ENCODE results near the gene EMC7. TPM values are rescaled to one million over a fixed set of nuclear protein-coding genes. Genes with fewer than 3 reads are reported as not detected.
A peak's percentile ranks its signal among the peaks of the same experiment; 100 is the strongest.

Gene EMC7
- total and polyA plus RNA-seq, 9 of the 15 experiments (the other 6 are each of a cell fraction or from before 2014, with no cell fraction given), result 25.8 to 92.8 (median 49.7) TPM

DNA sequence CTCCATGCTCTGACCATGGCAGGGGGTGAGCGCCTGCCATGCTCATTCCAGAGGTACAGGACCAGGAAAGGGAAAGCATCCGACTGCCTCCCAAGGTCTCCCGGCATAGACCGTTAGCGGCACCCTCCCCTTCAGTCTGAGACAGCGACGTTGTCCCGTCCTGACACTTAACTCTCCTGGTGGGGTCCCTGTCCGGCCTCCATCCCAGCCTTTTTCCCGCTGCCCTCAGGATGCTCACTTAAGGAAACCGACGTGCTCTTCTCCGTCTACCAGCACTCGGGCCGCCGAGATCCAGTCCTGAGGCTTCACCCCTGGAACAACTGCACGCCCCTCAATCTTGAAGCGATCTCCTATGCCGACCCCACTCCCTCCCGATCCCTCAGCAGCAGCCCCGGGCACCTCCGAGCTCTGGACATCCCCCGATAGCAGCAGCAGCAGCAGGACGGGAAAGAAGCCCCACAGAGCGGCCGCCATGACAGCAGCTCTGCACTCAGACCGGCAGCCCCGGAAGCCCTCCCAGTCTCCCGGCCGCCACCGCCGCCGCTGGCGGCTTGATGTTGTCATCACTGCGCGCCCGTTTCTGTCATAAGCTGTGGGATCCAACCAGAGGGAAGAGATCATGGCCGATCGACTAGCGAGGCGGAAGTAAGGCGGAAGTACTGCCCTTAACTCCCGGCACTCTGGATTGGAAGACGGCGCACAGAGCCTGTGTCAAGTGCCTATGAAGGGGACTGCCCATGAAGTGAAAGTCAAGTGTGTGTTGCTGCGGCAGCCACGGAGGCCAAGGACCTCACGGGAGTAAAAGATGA lies at the start of gene EMC7, which contains the start of gene PGBD4 (continued):
- TF ChIP-seq, protein P1, sequence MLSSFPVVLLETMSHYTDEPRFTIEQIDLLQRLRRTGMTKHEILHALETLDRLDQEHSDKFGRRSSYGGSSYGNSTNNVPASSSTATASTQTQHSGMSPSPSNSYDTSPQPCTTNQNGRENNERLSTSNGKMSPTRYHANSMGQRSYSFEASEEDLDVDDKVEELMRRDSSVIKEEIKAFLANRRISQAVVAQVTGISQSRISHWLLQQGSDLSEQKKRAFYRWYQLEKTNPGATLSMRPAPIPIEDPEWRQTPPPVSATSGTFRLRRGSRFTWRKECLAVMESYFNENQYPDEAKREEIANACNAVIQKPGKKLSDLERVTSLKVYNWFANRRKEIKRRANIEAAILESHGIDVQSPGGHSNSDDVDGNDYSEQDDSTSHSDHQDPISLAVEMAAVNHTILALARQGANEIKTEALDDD (IDR thresholded peaks at IDR 0.05), result no peak; the same call in 1 of the 2 replicates
- TF ChIP-seq CHD4 (IDR thresholded peaks at IDR 0.05; ENCODE audit: insufficient read depth, insufficient replicate concordance, low read depth, low read length, poor library complexity, severe bottlenecking) (no peak), ZNF444 (CRISPR knock-in tag; IDR thresholded peaks at IDR 0.05) (no peak), ZFPM2 (CRISPR knock-in tag; IDR thresholded peaks at IDR 0.05) (no peak), NR3C1 (CRISPR knock-in tag; IDR thresholded peaks at IDR 0.05) (no peak), ZNF217 (CRISPR knock-in tag; IDR thresholded peaks at IDR 0.05) (no peak), NFRKB (IDR thresholded peaks at IDR 0.05; ENCODE audit: low read depth) (peak; percentile 98), ZNF785 (CRISPR knock-in tag; IDR thresholded peaks at IDR 0.05) (no peak), RBM22 (IDR thresholded peaks at IDR 0.05; ENCODE audit: low read depth, low read length, poor library complexity, severe bottlenecking) (no peak), ZNF263 (CRISPR knock-in tag; IDR thresholded peaks at IDR 0.05; ENCODE audit: borderline replicate concordance) (no peak; the same call in 1 of the 2 replicates), SMAD4 (CRISPR knock-in tag; conservative IDR thresholded peaks at IDR 0.05) (0 out of 2 replicates have a peak, but pooled peaks have one; percentile 47), ZNF41 (CRISPR knock-in tag; conservative IDR thresholded peaks at IDR 0.05) (no peak), XRCC5 (IDR thresholded peaks at IDR 0.05; ENCODE audit: low read depth, low read length) (peak; percentile 53; the same call in 1 of the 2 replicates)
- TF ChIP-seq, protein P2, sequence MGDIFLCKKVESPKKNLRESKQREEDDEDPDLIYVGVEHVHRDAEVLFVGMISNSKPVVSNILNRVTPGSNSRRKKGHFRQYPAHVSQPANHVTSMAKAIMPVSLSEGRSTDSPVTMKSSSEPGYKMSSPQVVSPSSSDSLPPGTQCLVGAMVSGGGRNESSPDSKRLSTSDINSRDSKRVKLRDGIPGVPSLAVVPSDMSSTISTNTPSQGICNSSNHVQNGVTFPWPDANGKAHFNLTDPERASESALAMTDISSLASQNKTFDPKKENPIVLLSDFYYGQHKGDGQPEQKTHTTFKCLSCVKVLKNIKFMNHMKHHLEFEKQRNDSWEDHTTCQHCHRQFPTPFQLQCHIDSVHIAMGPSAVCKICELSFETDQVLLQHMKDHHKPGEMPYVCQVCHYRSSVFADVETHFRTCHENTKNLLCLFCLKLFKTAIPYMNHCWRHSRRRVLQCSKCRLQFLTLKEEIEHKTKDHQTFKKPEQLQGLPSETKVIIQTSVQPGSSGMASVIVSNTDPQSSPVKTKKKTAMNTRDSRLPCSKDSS (IDR thresholded peaks at IDR 0.05; ENCODE audit: low read depth, partially characterized antibody), result no peak
- TF ChIP-seq, protein P3, sequence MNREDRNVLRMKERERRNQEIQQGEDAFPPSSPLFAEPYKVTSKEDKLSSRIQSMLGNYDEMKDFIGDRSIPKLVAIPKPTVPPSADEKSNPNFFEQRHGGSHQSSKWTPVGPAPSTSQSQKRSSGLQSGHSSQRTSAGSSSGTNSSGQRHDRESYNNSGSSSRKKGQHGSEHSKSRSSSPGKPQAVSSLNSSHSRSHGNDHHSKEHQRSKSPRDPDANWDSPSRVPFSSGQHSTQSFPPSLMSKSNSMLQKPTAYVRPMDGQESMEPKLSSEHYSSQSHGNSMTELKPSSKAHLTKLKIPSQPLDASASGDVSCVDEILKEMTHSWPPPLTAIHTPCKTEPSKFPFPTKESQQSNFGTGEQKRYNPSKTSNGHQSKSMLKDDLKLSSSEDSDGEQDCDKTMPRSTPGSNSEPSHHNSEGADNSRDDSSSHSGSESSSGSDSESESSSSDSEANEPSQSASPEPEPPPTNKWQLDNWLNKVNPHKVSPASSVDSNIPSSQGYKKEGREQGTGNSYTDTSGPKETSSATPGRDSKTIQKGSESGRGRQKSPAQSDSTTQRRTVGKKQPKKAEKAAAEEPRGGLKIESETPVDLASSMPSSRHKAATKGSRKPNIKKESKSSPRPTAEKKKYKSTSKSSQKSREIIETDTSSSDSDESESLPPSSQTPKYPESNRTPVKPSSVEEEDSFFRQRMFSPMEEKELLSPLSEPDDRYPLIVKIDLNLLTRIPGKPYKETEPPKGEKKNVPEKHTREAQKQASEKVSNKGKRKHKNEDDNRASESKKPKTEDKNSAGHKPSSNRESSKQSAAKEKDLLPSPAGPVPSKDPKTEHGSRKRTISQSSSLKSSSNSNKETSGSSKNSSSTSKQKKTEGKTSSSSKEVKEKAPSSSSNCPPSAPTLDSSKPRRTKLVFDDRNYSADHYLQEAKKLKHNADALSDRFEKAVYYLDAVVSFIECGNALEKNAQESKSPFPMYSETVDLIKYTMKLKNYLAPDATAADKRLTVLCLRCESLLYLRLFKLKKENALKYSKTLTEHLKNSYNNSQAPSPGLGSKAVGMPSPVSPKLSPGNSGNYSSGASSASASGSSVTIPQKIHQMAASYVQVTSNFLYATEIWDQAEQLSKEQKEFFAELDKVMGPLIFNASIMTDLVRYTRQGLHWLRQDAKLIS (CRISPR knock-in tag; IDR thresholded peaks at IDR 0.05), result no peak; the same call in 1 of the 2 replicates
- TF ChIP-seq, protein P4, sequence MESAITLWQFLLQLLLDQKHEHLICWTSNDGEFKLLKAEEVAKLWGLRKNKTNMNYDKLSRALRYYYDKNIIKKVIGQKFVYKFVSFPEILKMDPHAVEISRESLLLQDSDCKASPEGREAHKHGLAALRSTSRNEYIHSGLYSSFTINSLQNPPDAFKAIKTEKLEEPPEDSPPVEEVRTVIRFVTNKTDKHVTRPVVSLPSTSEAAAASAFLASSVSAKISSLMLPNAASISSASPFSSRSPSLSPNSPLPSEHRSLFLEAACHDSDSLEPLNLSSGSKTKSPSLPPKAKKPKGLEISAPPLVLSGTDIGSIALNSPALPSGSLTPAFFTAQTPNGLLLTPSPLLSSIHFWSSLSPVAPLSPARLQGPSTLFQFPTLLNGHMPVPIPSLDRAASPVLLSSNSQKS (CRISPR knock-in tag; IDR thresholded peaks at IDR 0.05), result no peak
- TF ChIP-seq, protein P5, sequence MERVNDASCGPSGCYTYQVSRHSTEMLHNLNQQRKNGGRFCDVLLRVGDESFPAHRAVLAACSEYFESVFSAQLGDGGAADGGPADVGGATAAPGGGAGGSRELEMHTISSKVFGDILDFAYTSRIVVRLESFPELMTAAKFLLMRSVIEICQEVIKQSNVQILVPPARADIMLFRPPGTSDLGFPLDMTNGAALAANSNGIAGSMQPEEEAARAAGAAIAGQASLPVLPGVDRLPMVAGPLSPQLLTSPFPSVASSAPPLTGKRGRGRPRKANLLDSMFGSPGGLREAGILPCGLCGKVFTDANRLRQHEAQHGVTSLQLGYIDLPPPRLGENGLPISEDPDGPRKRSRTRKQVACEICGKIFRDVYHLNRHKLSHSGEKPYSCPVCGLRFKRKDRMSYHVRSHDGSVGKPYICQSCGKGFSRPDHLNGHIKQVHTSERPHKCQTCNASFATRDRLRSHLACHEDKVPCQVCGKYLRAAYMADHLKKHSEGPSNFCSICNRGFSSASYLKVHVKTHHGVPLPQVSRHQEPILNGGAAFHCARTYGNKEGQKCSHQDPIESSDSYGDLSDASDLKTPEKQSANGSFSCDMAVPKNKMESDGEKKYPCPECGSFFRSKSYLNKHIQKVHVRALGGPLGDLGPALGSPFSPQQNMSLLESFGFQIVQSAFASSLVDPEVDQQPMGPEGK (CRISPR knock-in tag; IDR thresholded peaks at IDR 0.05; ENCODE audit: borderline replicate concordance), result no peak

Measured in K562 (cell line).